HCEC 1CT (cell line): ENCODE measurements around the gene HSPA2.
A peak's percentile ranks its signal among the peaks of the same experiment; 100 is the strongest.

Experiments
- DNase-seq: peaks from one replicate; pipeline ENCODE4 v3.0.0-alpha.2; 2017

Gene HSPA2

DNA sequence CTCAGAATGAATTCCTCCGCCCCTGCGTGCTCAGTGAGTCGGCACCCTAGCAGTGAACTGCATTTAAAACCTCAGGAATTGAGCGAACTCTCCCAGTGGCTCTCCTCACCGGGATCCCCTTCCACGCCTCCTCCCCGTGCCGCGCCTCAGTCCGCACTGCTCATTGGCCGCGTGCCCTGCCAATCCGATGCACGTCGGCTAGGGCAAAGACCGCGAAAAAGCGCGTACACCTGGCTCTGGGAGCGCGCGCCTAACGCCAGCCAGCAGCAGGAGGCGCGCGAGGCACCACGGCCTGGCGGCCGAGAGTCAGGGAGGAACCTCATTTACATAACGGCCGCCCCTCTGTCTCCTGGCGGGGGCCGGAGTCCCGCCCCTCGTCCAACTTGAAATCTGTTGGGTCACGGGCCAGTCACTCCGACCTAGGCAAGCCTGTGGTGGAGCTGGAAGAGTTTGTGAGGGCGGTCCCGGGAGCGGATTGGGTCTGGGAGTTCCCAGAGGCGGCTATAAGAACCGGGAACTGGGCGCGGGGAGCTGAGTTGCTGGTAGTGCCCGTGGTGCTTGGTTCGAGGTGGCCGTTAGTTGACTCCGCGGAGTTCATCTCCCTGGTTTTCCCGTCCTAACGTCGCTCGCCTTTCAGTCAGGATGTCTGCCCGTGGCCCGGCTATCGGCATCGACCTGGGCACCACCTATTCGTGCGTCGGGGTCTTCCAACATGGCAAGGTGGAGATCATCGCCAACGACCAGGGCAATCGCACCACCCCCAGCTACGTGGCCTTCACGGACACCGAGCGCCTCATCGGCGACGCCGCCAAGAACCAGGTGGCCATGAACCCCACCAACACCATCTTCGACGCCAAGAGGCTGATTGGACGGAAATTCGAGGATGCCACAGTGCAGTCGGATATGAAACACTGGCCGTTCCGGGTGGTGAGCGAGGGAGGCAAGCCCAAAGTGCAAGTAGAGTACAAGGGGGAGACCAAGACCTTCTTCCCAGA is at the start of gene HSPA2:
TSS of gene HSPA2 (plus strand) at position 534 of the 995 bp plus-strand sequence. CDS start at position 643, 109 bp downstream.
- DNase-seq: peak; percentile 97

DNA sequence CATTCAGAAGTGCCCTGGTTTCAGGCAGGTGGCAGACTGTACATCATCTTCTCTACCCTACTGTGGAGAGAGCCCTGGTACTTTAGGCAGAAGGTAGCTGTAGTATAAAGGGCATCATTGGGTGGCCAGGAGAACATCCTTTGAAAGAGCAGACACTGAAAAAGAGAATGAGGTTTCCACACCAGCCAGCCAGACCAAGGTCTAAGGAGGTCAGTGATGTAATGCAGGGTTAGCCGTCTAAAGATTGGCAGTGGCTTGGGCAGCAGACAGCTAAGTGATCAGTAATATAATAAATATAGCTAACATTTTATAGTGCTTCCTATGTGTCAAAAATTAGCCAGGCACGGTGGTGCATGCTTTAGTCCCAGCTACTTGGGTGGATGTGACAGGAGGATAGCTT is 48.9 kb upstream of the HSPA2 start:
- no peak for DNase-seq

DNA sequence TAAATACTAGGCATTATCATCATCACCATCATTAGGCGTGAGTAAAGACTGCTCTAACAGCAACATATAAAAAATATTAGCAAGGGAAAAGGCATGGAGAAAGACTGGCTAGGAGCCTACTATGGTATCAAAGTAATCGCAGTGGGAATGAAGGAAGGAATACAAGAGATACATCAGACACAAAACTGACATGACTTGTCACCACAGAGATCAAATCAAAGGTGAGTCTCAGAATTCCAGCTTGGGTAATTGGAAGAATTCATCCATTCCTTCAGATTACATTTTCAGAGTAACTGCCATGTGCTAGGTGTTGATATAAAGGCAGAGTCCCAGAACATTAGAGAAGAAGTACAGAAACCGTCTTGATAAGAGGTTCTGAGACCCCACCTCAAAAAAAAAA is 47.1 kb upstream of the HSPA2 start:
- DNase-seq: no peak

DNA sequence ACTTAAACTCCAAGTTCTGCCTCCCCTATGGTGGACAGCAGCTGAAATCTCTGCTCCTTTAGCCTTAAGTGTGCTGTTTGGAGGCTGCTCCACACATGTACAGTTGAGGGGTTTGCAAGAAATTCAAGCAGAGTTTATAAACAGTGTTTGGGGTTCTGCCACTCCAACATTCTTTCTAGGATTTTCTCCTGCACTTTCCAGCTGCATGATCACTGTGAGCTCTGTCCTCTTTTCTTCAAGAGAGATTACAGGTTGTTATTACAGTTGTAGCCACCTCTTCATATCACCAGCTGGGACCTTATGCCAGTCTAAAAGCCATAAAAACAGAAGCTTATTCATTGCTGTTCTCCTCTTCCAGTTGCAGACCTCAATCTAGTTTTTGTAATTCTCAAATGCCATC is 45.3 kb upstream of the HSPA2 start:
- DNase-seq: no peak

DNA sequence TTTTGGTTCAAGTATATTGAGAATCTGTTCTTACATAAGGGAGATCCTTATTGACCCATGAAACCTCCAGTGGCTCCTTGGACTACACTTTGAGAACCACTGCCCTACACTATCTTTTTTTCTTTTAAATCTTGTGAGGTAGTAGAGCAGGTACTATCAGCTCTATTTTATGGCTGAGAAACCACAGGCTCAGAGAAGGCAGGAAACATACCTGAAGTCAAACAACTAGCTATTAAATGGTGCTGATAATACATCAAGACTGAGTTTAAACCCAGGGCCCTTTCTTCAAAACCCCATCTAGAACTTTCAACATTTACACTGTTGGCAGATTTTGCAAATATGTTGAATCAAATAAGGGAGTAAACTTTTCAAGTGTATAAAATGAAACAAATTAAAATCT is 43.8 kb upstream of the HSPA2 start:
- no peak for DNase-seq

DNA sequence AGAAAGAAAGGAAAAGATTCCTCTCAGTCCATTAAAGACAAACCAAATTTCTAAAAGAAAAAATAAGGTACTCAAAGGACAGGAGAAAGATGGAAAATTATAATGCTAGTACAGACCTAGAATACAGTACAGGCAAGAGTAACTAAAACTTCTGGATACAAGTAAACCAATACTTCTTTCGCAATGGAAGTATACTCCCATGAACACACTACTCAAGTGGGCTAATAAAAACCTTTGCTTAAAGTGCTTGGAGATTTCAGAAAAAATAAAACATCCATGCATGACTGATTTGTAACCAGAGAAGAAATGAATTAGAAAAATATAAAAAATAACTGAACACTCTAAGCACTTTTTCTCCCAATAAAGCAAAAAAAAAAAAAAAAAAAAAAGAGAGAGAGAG is 40.5 kb upstream of the HSPA2 start:
- DNase-seq: no peak

DNA sequence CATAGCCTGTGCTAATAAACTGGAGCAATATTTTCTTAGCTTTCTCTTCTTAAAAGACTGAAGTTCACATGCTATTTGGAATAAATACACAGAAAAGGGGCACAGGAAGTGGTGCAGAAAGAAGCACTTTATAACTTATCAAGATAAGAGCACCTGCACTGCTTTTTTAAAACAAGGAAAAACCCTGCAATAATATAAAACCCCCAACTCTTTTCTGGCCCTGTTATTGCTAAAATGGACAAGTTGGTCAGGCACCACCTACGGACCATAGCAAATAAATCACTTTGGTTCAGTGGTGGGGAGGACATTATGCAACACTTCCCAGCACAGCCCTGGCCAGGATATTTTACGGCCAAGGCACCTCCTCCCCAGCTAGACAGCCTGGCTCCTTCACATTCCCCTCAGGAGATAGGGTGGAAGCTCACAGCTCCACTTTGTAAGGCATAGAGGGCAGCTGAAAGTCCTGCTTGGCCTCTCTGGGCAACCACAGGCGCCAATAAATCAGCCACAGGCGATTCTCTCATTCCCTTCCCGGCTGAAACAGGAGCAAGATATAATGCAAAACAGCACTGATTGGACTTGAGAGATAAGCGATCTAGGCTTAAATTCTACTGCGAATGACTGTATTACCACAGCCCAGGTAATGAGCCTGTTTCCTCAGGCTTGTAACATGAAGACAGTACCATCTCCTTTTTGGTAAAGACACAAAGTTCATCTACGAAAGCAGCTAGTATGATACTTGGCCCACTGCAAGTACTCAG is 39.0 kb upstream of the HSPA2 start:
- peak; percentile 53 for DNase-seq

DNA sequence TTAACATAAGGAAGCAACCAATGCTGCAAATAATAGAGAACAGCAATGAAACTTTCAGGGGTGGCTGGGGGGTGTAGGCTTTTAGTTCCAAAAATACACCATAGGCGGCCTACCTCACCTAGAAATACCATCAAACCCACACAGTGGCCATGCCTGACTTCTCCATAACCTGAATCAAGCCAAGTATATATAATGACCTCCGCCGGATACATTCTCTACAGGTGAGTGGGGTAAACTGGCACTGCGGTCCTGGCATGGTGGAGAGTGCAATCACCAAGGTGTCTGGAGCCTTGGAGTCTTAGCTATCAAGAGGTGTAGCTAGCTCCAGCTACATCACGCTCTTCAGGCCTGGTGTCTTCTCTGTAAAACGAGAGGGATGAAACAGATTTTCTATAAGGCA is 38.1 kb upstream of the HSPA2 start:
- no peak for DNase-seq

DNA sequence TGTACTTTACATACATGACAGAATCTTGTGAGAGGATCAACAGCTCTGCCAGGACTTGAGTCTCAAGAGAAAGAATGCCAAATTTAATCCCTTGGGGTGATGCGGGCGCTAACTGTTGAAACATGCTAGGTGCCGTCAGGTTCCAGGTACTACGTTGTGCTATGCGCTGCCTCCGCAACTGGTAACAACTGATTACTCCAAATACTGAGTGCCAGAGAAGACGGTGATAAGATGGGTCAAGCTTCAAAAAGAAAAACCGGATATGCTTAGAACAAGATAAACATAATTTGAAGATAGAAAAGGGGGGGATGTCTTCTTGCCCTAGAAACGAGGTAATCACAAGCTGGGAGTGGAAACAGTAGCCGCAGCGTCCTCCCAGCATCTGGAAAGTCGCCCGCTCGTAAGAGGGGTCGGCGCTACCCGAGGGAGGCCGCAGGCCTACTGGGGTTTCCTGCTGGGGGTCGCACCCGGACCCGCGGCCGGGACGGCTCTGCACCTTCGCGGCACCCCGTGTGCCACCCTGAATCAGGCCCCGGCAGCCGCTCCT is 37.6 kb upstream of the HSPA2 start:
- peak; percentile 26 for DNase-seq

DNA sequence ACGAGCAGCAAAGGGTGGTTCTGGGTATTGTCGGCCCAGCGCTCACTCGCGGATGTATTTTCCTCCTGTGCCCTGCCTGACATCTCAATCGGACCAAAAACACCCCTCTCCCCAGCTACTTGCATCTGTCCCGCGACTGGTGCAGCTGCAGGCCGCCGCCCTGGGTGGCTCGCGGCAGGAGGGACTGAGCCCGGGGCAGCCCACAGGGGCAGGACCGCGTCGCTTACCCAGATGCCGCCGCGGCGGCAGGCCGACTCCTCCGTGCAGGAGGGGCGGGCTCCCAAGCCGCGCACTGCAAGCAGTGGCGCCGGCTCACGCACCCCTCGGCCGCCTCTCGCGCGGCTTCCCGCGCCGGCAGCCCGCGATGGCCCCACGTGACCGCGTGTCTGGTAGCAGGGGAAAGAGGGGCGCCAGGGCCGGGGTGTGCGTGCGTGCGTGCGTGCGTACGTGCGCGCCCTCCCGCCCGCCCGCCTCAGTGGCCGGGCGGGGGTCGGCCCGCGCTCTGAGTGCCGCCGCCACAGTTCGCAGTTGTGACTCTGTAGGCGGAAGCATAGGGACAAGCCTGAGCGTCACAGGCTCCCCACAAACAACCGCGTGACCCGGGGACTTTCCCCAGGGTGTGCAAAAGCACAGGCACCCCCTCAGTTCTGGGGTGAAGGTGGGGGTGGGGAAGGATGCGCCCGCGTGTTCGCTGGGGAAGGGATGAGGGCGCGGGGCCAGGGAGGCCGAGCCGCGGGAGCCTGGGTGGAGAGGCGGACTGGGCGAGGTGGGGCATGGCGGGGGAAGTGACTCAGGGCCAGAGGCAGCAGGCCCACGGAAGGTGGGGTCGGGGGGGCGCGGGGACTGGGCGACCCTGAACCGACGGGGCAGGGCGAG is 36.9 kb upstream of the HSPA2 start, which contains the start of gene ZBTB25:
TSS of gene ZBTB25 (minus strand) at position 405 of the 876 bp plus-strand sequence. CDS start 13,305 bp downstream, outside the sequence.
- peak; percentile 96 for DNase-seq

DNA sequence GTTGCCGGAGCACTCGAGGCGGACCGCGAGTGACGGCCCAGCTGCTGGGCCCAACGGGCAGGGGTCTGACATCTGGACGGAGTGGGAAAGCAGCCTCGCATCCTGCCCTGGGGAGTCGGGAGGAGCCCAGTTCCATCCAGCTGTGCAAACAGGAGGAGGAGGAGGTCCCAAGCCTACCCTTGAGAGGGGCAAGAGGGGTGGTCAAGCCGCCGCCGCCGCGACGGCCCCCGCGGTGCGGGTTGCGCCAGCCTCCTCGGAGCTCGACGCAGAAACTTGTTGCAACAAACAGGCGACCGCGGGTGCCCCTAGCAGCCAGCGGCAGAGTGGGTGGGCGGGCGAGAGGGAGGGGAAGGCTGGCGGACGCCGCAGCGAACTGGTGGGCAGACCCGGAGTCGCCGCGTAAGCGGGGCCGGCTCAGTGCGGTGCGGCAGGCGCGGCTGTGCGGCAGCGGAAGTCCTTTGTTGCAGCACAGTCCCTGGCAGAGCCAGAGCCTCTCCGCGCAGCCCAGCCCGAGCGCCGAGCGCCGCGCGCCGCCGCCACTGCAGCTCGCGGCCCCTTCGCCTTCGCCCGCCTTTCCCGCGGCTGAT is 36.1 kb upstream of the HSPA2 start, which contains the start of gene ZBTB1:
TSS of gene ZBTB1 (plus strand) at position 461 of the 587 bp plus-strand sequence. CDS start 16,735 bp downstream, outside the sequence.
- DNase-seq: peak; percentile 78

DNA sequence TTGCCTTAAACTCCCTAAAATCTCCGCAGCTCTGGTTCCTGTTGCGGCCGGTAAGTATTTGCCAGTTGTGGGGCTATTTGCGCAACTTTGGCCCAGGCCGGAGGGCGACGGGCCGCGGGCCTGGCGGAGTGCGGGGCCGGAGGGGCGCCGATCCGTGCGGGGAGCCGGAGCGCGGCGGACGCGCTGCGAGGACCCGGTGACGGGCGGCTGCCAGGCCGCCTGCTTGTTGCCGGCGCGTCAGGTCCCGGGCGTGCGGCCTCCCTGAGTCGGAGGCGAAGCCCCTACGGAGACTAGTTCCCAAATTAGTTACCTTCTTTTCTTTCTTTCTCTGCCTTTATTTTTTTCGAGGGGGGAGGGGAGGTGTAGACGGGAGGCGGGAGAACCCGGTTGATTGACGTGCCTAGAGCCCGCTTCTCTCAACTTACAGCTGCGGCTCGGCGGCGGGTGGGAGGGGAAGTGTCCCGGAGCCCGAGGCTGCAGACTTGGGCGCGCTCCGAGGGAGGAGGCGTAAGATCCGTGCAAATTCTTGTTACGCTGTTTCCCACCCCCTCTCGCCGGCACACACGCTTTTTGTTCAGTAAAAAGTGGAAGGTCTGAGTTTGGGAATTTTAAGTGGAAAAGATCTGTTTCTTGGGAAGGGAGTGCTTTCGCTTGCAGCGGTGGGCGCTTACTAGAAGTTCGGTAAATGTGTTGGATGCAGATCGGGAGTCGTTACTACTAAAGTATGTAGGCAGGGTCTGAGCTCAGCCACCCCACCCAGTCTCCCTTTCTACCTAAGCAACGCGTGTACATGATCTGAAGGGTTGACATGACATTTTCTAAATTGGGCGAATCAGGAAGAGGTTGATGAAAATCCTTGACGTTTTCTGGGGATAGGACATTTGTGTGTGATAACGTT is 35.4 kb upstream of the HSPA2 start:
- peak; percentile 84 for DNase-seq

DNA sequence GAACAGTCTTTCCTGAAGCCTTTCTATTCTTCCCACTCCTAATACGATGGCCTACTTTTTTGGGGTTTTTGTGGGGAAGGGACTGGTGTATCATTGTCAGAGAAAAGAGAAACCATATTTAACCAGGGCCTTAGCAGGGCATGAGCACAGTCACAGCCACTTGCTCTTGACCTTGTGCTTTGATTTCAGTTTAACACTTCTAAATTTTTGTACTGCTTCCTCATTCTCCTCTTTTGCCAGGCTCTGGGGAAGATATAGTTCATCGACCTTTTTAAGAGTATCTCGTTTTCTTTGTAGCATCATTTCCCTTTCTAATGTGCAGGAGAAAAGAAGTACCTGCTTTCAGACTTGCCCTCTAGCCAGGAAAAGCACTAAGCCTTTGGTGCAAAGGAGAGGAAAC is 33.8 kb upstream of the HSPA2 start:
- DNase-seq: no peak

DNA sequence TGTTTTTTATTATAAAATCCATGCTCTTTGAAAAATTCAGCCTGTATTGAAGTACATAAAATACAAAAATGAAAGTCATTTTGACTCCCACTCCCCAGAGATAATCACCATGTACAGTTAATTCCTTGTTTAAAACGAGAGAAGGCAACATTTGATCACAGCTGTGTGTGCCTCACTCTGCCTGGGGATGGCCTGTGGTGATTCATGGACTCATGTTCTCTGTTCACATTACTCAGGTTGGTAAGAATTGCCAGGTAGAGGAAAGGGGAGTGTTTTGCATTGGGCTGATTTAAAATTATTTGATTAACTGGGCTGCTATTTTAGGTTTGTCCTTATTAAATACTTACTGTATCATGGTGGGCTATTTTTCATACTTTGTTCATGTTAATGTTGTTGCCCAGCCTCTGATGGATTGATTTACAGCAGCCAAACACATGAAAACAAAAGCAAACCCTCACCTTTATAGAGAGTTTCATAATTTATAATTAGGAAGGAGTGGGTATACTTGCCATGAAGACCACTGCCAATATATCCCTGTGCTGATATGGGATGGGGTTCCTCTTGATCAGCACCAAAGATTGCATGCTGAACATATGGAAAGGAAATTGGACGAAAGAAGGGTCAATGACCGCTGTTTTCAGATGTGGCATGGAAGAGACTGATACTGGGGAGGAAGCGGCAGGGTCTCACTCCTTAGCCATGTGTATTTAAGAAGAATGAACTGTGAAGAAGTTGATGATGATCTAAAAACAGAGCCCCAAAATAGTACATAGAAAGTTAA is 33.0 kb upstream of the HSPA2 start:
- peak; percentile 55 for DNase-seq

DNA sequence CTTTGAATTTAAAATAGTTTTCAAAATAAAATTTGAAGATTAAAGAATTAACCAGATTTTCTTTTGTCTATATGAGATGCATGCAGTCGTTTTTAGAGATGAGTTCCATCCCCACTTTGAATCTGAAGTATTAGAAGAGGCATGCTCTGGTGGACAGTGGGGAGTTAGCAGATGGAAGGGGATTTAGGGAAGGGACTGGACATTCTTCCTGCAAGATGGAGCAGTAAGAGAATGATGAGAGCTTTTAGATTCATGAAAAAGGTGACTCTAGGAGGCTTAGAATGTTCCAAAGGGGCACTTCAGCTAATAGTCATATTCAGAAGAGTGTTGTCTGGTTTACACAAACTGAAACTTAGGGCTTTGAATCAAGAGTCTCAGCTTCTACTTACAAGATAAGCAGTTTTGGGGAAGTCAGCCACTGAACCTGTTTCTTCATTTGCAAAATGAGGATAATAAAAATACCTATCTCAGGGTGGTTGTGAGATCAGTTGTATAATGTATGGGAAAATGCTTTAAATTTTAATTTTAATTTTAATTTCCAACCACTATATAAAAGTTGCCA is 32.2 kb upstream of the HSPA2 start:
- no peak for DNase-seq

DNA sequence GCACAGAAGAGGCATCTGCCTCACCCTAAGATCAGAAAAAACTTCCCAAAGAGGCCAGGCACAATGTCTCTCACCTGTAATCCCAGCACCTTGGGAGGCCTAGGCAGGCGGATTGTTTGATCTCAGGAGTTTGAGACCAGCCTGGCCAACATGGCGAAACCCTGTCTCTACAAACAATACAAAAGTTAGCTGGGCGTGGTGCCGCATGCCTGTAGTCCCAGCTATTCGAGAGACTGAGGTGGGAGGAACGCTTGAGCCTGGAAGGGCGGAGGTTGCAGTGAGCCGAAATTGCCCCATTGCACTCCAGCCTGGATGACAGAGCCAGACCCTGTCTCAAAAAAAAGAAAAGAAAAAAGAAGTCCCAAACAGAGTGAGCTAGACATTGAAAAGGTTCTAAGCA is 31.5 kb upstream of the HSPA2 start:
- no peak for DNase-seq

DNA sequence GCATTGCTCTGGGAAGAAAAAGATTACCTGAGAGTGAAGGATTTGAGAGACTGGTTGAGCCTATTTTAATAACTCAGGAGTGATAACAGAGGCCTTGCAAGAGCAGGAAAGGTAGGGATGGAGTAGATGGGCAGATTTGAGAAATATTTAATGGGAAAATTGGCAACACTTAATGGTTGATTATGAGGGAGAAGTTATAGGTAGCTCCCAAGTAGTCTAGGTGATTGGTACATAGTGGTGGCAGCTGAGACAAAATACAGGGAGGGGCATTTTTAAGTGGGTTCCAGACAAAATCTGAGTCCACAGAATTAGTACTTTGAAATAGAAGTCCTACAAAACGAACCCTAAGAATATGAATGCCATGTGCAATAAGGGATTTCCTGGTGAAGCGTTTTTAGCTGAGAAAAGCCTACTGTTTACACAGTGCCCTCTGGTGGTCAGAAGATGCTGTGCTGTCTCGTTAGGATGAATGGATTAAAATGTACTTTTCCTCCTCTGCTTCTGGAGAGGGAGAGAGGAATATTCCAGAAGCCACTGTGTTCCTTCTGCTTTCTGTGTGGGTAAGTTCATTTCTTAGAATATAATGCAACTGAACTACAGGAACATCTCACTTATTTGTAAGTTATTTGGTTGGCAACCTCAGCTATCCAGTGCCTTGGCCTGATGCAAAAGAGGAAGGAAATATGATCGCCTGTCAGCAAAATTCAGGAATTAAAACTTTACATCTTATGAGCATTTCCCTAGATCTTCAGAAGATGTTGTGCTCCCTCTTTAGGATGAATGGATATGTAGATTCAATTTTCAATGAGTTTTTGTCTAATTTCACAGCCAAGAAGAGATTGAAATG is 29.5 kb upstream of the HSPA2 start:
- DNase-seq: peak; percentile 67

DNA sequence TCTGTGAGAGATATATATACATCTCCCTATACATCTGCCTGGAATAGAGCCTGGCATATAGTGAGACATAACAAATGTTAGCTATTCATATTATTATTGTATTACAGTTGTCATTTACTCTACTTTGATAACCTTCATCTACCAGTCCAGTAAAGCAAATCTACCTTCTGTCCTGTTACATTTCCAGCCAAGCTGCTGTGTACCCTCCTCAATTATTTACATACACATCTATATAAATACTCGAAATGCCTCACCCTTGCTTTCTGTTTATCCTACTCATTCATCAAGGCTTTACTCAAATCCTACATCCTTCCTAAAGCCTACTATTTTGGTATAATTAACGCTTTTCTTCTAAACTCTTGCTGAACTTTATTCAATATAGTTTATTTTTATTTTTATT is 27.3 kb upstream of the HSPA2 start:
- no peak for DNase-seq

DNA sequence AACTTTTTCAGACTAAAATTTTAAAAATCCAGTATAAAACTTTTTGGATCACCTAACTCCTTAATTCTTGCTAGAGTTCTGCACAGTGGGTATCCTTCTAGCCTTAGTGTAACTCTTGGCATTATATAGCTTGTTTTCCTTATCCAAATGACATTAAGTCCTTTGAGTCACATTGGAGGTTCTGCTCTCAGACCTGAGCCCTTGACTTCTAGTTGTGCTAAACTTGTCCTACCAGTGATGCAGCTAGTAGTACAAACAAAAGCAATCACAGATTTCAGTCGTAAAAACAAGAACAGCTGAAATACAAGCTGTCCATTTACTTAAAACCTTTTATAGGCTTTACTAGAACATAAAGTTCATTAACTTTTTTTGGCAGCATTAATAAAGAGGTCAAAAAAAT is 25.5 kb upstream of the HSPA2 start:
- no peak for DNase-seq
